Measurements from ENCODE around the gene PLN.

The PLN gene

DNA sequence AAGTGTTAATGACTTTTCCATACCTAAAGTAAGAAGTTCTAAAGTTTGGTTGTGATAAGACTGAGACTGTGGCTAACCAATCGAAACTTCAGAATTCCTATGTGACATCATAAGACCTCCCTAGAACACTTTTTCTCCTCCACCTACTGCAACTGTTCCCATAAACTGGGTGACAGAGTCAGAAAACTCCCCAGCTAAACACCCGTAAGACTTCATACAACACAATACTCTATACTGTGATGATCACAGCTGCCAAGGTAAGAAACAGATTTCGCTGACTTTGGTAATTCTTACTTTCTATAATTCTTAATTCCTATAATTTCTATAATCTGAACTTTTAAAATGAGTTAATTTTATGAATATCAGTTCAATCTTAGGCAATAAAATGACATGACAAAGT, at the start of gene PLN:
PLN (plus strand) TSS at position 161 of the 400 bp plus-strand sequence. CDS start 10,626 bp downstream, outside the sequence.
- no peak for DNase-seq

DNA sequence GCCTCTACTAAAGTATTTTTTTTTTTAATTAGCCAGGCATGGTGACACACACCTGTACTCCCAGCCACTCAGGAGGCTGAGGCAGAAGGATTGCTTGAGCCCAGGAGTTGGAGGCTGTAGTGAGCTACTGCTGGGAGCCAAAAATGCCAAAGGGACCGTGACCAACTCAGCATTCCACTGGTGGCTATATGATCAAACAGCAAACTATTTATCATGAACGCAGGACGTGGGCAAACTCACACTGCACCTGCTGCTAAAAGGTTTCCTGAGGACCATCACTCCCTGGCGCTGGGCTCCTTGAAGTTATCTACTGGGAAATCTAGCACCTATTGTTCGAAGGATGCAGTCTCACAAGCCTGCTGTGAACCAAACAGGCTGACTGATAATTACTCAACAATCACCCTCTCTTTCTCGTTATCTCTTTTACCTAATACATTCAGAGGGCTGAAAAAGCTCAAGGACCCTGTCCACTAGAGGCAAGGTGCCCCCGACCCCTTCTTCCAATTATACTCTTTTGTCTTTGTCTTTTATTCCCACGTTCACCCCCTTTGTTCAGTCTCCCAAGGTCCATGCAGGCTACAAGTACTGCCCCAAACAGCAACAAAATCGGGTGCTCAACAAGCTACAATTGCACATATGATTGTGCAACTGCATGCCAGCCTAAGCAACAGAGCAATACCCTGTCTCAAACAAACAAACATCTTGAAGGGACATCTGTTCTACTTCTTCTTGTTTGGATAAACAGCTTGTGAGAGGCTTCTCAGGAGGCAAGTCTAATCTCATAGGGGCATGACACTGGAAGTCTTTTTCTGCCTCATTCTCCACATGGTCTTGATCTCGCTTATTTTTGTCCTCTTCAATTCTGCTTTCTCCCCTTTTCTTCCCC, 47.7 kb upstream of the PLN start:
- no peak for DNase-seq

DNA sequence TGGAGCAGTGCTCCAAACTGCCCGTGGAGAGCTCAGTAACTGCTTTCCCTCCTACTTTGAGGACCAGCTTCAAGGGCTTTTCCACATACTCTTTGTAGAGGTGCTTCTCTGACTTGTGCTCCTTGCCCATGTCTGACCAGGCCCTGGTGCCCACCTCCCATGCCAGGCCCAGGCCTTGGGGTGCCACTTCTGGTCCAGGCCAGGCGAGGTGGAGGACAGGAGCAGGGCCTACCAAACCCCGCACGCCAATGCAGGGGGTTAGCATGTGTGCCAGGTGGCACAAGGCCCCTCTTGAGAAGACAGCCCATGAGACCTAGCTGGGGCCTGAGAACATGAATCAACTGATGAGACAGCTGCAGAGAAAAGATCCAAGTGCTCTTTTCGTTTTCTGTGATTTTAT, 47.0 kb upstream of the PLN start:
- DNase-seq: no peak

DNA sequence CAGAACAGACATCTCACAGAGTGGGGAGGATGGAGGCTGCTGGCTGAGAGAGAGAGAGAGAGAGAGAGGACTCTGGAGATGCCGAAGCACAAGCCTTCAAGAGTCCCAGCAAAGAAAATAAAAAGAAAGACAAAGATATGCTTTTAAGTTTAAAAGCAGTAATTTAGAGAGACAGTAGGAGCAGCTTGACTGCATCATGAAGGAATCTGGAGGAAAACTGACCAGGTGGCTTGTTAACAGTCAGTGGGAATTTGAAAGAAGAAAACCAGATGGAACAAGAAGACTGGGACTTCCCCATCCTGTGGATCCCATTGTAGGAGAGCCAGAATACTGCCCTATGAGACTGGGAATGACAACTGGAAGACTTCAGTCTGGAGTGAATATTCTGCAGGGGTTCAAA, 46.3 kb upstream of the PLN start:
- DNase-seq: no peak

DNA sequence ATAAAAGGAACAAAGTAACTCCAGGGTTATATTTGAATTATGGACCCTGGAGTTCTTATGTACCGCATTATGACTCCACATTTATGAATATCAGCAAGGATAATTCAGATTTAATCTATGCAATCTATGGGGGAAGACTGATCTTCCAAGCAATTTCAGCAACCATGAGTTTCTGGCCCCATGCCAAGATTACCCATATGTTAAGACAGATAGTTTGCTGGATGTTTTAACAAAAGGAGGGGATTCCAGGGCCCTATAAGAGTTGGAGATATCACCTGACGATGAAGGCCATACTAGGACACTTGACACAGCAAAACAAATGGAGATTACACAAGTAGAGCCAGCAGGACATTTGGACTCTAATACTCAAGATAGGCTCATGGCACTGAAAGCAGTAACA, 45.9 kb upstream of the PLN start:
- no peak for DNase-seq

DNA sequence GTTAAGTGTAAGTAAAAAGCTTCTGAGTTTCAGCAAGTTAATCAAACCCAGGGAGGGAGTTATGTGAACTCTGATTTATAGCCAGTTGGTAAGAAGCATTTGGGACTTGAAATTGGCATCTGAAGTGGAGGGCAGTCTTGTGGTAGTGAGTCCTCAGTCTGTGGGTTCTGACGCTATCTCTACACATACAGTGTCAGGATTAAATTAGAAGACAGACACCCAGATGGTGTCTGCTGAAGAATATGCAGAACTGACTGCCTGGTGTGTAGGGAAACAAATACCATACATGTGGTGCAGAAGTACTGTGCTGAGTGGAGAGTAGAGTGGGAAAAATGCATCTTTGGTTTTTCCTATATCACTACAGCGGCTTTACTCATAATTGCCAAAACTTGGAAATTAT, 43.5 kb upstream of the PLN start:
- DNase-seq: no peak

DNA sequence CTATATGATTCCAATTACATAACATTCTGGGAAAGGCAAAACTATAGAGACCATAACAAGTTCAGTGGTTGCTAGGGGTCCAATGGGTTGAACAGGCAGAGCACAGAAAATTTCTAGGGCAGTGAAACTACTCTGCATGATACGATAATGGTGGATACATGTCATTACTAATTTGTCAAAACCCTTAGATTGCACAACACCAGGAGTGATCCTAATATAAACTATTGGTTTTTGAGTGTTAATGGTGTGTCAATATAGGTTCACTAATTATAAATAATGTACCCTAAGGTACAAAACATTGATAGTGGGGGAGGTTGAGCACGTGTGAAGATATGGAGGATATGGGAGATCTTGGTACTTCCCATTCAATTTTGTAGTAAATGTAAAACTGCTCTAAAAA, 42.4 kb upstream of the PLN start:
- no peak for DNase-seq

DNA sequence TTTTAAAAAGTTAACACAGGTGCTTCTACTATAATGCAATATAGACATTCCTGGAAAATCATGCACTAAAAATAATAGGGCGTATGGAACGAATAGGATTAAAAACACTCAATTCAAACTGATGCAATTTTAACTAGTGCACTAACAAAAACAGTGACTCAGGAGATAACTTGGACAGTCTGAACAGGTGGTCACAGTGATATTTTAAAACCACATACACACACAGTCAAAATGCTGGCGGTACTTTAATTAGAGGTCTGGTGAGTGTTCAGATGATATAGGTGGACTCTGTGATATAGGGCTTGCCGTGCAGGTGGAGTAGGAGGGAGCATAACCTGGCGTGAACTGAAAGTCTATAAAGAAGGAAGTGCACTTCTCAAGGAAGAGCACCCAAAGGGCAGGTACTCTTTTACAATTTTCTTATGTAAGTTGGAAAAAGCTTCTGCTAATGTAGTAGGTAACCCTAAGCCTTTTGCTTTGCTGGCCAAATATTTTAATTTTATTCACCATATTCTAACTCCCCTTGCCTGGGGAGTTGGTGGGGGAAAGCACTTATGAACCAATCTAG, 41.9 kb upstream of the PLN start:
- DNase-seq: no peak

DNA sequence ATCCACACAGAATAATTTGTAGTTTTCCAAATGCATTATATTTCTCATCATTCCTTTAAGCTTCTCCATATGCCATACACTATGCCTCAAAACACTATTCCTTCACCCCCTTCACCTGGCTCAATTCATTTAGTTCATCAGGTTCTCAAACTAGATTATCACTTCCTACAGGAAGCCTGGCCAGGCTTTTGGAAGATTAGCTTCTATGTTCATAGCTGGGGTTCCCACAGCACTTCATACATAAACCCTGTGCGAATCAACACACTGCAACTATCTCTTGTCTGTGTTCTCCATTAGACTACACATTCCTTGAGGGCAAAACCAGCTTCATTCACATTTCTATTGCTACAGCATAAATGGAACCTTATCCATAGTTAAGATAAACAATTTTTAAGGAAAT, 40.5 kb upstream of the PLN start:
- no peak for DNase-seq

DNA sequence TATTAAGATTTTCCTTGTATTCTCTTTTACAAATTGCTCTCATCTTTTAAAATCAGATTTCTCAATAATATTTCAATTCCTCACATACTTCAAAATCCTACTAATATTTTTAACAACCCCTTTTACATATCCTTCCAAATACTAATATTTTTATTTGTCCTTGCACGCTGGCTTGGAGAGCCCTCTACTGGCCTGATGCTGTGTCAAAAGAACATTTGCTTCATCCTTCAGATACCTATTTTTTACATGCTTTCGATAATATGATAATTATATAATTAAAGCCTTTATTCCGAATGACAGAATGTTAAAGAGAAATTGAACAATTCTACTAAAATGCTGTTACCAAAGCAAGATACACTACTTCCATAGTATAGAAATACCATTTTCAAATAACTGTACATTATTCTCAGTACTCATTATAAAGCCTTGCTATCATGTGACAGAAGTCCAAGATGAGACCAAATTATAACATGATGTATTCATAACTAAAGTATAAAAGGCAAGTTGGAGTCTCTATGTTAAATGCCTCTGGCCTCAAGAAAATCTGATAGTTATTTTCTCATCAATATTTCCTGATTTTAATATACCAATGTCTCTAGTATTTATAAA, 39.0 kb upstream of the PLN start:
- no peak for DNase-seq

DNA sequence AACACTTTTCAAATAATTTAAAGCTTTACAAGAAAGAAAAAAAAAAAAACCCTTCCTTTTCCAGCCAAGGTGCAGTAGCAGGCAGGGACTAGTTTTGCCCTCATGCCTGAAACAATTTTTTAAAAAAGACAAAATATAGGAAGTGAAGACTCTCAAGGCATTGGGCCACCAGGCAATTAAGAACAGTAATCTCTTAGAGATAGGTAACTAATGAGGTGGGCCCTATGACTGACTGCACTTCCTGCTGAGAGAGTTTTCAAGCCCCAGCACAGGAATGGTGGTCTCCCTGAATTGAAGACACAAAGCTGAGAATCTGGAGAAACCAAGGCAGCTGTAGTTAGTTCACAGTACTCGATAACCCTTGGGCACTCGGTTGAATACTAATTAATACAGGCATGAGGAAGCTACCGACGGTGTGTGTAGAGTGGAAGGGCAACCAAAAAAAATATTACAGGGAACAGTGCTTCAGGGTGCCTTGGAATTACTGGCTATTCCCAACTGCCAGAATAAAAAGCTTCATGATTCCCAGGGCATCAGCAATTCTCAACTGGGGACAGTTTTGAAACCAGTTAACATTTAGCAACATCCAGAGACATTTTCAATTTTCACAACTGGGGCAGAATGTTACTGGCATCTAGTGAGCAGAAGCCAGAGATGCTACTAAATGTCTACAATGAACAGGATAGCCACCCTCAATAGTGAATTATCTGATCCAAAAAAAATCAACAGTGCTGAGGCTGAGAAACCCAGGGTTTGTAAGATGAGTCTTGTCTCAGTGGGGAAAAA, 36.0 kb upstream of the PLN start:
- no peak for DNase-seq

DNA sequence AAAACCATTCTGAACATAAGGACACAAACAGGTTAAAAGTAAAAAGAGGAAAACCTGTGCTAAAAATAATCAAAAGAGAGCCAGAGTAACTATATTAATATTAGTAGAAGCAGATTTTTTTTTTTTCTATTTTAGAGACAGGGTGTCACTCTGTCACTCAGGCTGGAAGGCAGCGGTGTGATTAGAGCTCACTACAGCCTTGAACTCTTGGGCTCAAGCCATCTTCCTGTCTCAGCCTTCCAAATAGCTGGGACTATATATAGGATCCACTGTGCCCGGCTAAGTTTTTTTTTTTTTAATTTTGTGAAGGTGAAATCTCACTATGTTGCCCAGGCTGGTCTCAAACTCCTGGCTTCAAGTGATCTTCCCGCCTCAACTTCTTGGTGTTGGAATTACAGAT, 33.4 kb upstream of the PLN start:
- DNase-seq: no peak

DNA sequence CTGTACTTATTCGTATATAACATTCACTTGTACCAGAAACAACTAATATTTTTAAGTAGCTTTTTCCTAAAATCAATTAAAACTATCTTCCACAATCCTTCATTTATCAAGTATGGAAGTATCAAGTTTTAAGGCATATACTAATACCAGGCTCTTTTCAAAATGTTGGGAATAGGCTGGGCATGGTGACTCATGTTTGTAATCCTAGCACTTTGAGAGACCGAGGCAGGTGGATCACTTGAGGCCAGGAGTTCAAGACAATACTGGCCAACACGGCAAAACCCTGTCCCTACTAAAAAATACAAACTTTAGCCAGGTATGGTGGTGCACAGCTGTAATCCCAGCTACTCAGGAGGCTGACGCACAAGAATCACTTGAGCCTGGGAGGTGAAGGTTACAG, 25.7 kb upstream of the PLN start:
- no peak for DNase-seq

DNA sequence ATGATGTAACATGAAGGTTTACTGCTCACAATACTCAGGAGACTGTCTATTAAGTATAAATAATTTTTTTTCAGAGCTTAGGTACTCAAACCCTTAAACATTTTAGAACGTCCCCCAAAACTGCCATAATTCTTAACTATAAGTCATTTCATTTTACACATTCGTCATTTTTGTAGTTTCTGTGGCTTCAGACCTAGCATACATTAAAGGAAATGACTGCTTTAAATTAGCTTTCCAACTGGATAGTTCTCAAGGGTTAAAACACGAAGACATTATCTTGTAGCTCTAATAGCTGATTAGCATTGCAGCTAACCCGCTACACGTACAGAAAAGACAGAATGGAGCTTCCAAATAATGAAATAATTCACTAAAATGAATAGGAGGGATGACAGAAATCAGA, 24.9 kb upstream of the PLN start:
- DNase-seq: no peak

DNA sequence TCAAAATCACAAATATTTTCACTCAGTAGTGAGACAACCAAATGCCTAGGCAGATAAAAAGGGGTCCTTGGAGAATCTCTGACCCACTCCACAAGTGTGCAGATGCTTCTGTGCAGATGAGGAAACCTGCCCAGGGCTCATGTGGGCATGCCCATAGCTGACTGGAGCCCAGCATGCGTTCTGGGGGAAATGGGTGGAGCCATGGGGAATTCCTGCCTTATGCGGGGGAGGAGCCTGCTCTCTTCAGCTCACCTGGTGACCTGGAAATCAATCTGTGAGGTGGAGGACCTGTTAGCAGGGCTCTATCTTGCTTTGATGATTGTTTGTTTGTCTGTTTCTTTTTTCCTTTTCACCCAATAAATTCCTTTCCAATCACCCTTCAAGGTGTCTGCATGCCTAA, 23.4 kb upstream of the PLN start:
- DNase-seq: no peak

DNA sequence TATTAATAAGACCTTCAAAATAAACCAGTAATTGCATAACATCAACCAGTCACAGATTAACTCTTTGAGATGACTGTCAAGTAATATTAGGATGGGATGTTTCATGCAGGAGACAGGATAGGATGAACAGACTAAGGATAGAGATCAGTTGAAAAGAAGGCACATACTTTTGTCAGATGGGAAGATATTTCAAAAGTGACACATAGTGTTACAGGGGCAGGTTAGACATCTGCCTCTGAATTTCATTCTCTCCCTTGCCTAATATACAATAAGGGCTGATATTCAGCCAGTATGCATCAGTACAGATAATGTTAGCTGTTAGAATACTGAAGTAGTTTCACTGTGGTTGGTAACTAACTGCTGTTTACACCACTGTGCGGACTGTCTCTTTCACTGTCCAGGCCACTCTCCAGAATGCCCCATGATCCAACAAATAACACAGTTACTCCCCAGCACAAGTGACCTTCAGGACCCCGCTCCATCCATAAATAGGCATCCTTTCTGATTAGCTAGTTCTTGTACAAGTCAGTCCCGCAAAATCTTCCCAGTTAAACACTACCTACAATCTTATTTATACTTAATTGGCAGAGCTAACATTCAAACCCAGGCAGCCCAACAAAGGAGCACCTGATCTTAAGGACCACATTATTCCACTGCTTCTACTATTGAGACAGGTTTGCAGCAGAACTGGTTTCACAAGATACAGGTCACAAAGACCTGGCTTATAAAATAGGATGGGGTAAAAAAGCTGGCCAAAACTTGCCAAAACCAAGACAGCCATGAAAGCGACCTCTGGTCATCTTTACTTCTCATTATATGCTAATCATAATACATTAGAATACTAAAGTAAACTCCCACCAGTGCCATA, 21.9 kb upstream of the PLN start:
- no peak for DNase-seq

DNA sequence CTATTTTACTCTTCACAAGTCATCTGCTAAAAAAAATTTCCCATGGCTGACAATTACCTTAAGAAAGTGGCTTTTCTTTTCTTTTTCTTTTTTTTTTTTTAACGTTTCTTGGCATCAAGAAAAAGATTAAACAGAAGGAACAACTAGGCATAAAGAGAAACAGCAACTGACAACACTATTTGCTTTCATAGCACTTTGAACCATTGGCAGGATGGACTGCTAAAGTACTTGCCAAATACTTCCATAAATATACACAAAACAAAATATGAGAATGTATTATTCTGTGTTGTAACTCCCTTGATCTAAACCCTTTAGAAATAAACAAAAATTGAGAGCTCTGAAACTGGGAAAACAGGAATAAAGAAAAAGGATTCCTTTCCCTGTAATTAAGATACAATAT, 20.0 kb upstream of the PLN start:
- no peak for DNase-seq

DNA sequence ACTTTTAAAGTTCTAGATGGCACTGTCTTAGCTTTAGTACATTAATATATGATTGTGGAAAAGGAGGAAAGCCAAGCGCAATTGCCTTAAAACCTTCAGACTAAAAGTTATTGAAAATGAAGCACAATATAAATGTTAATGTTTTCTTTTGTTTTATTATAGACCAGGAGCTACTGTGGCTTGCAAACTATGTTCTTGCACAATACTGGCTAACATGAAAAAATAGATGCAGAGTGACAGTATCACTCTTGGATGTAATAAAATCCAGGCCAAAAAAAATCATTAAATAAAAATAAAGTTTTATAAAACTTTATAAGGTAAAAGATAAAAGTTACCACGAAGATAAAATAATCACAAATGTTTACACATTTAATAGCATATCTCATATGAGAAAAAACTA, 18.3 kb upstream of the PLN start:
- no peak for DNase-seq

DNA sequence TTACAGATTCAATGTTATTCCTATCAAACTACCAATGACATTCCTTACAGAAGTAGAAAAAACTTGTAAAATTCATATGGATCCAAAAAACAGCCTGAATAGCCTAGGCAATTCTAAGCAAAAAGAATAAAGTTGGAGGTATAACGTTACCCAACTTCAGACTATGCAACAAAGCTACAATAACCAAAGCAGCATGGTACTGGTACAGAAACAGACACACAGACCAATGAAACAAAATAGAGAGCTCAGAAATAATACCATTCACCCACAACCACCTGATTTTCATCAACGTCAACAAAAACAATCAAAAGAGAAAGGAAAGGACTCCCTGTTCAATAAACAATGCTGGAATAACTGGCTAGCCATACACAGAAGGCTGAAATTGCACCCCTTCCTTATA, 17.2 kb upstream of the PLN start:
- DNase-seq: no peak

DNA sequence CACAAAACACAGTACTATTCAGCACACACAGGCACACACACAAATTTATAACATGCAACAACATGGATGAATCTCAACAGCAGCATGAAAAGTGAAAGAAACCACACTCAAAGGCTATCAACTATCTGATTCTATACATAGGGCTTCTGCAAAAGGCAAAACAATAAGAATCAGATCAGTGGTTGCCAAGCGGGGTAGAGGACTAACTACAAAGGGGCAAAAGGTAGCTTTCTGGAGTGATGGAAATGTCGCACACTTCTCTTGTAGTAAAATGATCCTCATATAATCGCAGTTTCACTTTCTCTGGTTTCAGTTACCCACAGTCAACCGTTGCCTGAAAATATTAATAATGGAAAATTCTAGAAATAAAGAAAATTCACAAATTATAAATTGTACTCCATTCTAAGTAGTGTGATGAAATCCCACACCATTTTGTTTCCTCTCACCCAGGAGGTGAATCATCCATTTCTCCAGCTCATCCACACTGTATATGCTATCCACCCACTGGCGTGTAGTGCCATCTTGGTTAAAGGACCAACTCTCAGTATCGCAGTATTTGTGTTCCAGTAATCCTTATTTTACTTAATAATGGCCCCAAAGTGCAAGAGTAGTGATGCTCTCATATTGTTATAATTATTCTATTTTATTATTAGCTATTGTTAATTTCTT, 12.8 kb upstream of the PLN start:
- DNase-seq: no peak

DNA sequence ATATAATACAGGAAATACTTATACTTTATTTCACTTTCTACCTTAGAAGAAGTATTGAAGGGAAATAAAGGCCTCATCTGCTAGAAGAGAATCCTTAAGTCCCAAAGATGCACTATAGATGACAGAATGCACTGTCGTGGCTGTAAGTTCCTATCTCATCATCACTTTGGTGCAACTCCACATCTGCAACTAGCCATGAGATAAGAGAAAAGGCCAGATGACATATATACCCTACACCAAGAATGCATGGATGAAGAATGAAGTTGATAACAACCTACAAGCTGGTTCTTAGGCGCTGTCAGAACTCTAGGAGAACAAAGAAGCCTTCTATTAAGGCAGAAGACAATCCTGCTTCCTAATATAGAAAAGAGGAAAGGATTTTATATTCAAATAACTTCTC, 11.6 kb upstream of the PLN start:
- no peak for DNase-seq

DNA sequence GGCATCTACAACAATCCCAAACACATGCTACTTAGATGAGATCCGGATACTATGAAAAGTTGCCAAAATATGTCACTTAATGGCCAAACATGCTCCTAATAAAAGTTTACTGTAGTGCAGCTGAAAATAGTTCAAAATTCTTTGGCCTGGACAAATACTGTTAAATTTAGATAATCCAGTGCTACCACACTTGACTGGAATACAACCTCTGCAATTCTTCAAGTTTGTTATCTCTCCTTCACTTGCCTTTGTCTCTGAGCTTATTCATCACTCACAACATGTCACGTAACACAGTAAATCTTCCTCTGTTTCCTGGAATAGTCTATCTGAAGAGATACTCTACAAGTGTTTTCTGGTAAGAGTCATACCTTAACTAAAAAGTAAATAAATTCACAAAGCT, 10.5 kb upstream of the PLN start:
- DNase-seq: no peak
